ENCODE results near the gene ATG9B. TPM values are rescaled to one million over a fixed set of nuclear protein-coding genes. Genes with fewer than 3 reads are reported as not detected.

Gene ATG9B
- total and polyA plus RNA-seq, 2 donors (not counting 3 experiments of a cell fraction or from before 2014, with no cell fraction given), result 0.04 TPM; not detected in 1

- Histone ChIP-seq H3K79me2 (ENCODE audit: control insufficient read depth, insufficient read depth, low read length) (no peaks in the 10 kb centered on the region), H3K27me3 (ENCODE audit: control insufficient read depth in 2 of 2, insufficient read depth in 2 of 2, low read length in 2 of 2) (no peaks in the 10 kb centered on the region), H4K20me1 (replicated peaks; ENCODE audit: control insufficient read depth, extremely low read depth, insufficient read depth, low read length) (no peaks in the 10 kb centered on the region), H3K4me3 (replicated peaks in 1 of 3; ENCODE audit: insufficient read depth in 1 of 3, low read depth in 1 of 3, low read length in 3 of 3) (no peak overlapping the region), H3K9ac (replicated peaks; ENCODE audit: extremely low read depth, insufficient read depth, low read length) (no peak overlapping the region), H2AFZ (ENCODE audit: low read depth, low read length) (no peak overlapping the region), H3K27ac (ENCODE audit: insufficient read depth, low read depth, low read length) (no peak overlapping the region), H3K4me1 (ENCODE audit: control insufficient read depth, extremely low read depth, insufficient read depth, low read length) (peaks cover 28% of the 10 kb centered on the region), H3K4me2 (ENCODE audit: insufficient read depth, low read length) (no peak overlapping the region), H3K9me3 (replicated peaks; ENCODE audit: control insufficient read depth, insufficient read depth, low read length) (no peaks in the 10 kb centered on the region), H3K9me1 (replicated peaks; ENCODE audit: control insufficient read depth, extremely low read depth, insufficient read depth, low read length) (no peaks in the 10 kb centered on the region), H3K36me3 (ENCODE audit: control insufficient read depth in 2 of 2, extremely low read depth in 1 of 2, insufficient read depth in 2 of 2, low read length in 2 of 2) (peaks cover 0 to 45% of the 10 kb centered on the region in 2 experiments)
- no TSS peak for BruUV-seq (replicated peaks)
- POLR2A ChIA-PET, result no interaction called here
- intact Hi-C loops (cut with micrococcal nuclease) (no loop called here), dilution Hi-C loops (cut with MboI; ENCODE audit: extremely low pct_ligation_motif_present, low sequenced_read_pairs) (no loop called here)
- FAIRE-seq, result no peak
- CTCF ChIA-PET, result interaction anchor here (1.0 kb wide), 2 partner anchors 9 to 17 kb away, joined by 3 read pairs; no protein-coding TSS in a partner anchor
- TF ChIP-seq EZH2 (IDR thresholded peaks at IDR 0.05; ENCODE audit: borderline replicate concordance, low read depth, low read length, severe bottlenecking) (no peak), FOS (IDR thresholded peaks at IDR 0.05; ENCODE audit: borderline replicate concordance, insufficient read depth, low read length) (no peak), POLR2AphosphoS5 (IDR thresholded peaks at IDR 0.05; ENCODE audit: insufficient read depth, low read depth, low read length) (no peak), POLR2A (IDR thresholded peaks at IDR 0.05; ENCODE audit: low read depth, low read length) (no peak), CTCF (IDR thresholded peaks at IDR 0.05; ENCODE audit: extremely low read depth in 1 of 2, insufficient read depth in 1 of 2, low read depth in 1 of 2, low read length in 2 of 2) (no peak), GATA2 (IDR thresholded peaks at IDR 0.05; ENCODE audit: insufficient read depth, insufficient read length, low read depth, low read length) (no peak), JUN (IDR thresholded peaks at IDR 0.05; ENCODE audit: borderline replicate concordance, insufficient read depth, insufficient read length, low read depth) (no peak), MAX (IDR thresholded peaks at IDR 0.05; ENCODE audit: insufficient read depth, insufficient read length) (no peak), MYC (IDR thresholded peaks at IDR 0.05; ENCODE audit: low read depth, low read length) (no peak)
- DNase-seq (ENCODE audit: low read depth, low spot score), result no peak
Measured at GRCh38 chr7:151000897-151001495, 23.3 kb downstream of the ATG9B start.
